Activated naive CD4-positive, alpha-beta T cell treated with anti-CD3 and anti-CD28 coated beads, Interleukin-2, amount 10 ng/mL, durations not matched to agents 7 days and 5 days (primary cell): Measurements from ENCODE around the gene C9orf57.

Source experiments
- CTCF ChIA-PET: fragments of 350-600 bp; sonication (Branson Sonifier 250); formaldehyde crosslinking; loops from one replicate; lab custom pipeline; 2021; ENCODE audit warnings: antibody characterized with exemption; lab: Charles Lee
- DNase-seq: peaks from one replicate; pipeline ENCODE4 v3.0.0-alpha.2; 2020
- H3K27ac Mint-ChIP-seq: one replicate; pipeline ENCODE4 v1.8.0; 2021; ENCODE audit warnings: mild to moderate bottlenecking, moderate library complexity, mixed read lengths
- H3K27me3 Mint-ChIP-seq: one replicate; pipeline ENCODE4 v1.8.0; 2021; ENCODE audit warnings: mild to moderate bottlenecking, mixed read lengths
- H3K36me3 Mint-ChIP-seq: one replicate; pipeline ENCODE4 v1.8.0; 2021; ENCODE audit warnings: mixed read lengths
- H3K4me1 Mint-ChIP-seq: one replicate; pipeline ENCODE4 v1.8.0; 2021; ENCODE audit warnings: mixed read lengths
- H3K4me3 Mint-ChIP-seq: one replicate; pipeline ENCODE4 v1.8.0; 2021; ENCODE audit warnings: mild to moderate bottlenecking, moderate library complexity, mixed read lengths
- H3K9me3 Mint-ChIP-seq: one replicate; pipeline ENCODE4 v1.8.0; 2021; ENCODE audit warnings: mixed read lengths

C9orf57 gene

DNA sequence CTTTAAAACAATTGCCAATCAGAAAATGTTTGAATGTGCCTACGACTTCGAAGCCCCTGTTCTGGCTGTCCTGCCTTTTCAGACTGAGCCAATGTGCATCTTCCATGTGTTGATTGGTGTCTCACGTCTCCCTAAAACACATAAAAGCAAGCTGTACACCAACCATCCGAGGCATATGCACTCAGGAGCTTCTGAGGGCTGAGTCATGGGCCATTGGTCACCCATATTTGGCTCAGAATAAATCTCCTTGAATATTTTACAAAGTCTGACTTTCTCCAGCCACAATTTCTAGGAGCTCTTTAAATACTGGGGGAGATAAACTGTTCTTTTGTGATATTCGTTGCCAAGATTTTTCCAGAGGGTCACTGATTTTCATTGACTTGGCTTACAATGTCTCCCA lies 53.9 kb downstream of the C9orf57 start:
- no peaks in the 10 kb centered on the region for H3K9me3 Mint-ChIP-seq
- H3K36me3 Mint-ChIP-seq, result no peaks in the 10 kb centered on the region
- no peak overlapping the region for H3K4me3 Mint-ChIP-seq
- no peak for DNase-seq
- no peaks in the 10 kb centered on the region for H3K4me1 Mint-ChIP-seq
- H3K27ac Mint-ChIP-seq, result no peak overlapping the region
- CTCF ChIA-PET, result interaction anchor here (0.6 kb wide), 1 partner anchor 24 kb away, joined by 6 read pairs; no protein-coding TSS in a partner anchor
- peaks cover 4% of the 10 kb centered on the region for H3K27me3 Mint-ChIP-seq

DNA sequence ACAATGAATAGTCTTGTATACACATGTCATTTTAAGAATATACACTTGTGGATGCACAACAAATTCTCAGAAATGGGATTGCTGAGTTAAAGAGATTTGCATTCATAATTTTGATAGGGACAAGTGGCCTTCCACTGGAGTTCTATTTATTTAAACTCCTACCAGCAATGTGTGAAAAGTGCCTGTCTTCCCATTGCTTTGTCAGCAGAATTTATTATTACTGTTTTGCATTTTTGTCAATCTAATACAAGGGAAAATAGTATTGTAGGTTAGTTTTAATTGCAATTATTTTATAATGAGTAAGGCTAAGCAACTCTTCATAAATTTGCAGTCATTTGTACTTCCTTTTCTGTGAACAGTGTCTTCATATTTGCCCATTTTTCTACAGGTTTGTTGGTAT lies 55.0 kb downstream of the C9orf57 start:
- Mint-ChIP-seq H3K9me3 (no peaks in the 10 kb centered on the region), H3K36me3 (no peaks in the 10 kb centered on the region), H3K27me3 (peaks cover 4% of the 10 kb centered on the region), H3K27ac (no peak overlapping the region), H3K4me3 (no peak overlapping the region), H3K4me1 (no peaks in the 10 kb centered on the region)
- no peak for DNase-seq
- CTCF ChIA-PET, result no interaction called here
